Measurements from ENCODE around the gene CTIF. TPM values are rescaled to one million over a fixed set of nuclear protein-coding genes. Genes with fewer than 3 reads are reported as not detected.

CTIF gene
- polyA plus RNA-seq, 1 of the 3 experiments (the other 2 are of a cell fraction): 47.2 TPM

DNA sequence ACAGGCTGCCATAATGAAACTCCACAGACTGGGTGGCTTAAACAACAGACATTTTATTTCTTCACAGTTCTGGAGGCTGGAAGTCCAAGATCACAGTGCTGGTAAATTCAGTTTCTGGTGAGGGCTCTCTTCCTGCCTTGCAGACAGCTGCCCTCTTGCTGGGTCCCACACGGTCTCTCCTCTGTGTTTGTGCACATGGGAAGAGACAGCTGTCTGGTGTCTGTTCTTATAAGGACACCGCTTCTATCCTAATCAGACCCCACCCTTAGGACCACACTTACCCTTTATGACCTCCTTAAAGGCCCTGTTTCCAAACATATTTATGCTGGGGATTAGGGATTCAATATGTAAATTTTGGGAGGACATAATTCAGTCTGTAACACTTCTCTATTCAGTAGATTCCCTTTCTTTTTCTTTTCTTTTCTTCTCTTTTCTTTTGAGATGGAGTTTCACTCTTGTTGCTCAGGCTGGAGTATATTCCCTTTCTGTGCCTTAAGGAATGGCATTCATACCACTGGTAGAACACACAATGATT lies 18.9 kb downstream of the CTIF start (continued):
- TF ChIP-seq REST (IDR thresholded peaks at IDR 0.05; ENCODE audit: low read depth, low read length) (no peak), MEF2A (IDR thresholded peaks at IDR 0.05; ENCODE audit: borderline replicate concordance, low read depth) (no peak), RCOR1 (IDR thresholded peaks at IDR 0.05; ENCODE audit: low read length) (no peak)

DNA sequence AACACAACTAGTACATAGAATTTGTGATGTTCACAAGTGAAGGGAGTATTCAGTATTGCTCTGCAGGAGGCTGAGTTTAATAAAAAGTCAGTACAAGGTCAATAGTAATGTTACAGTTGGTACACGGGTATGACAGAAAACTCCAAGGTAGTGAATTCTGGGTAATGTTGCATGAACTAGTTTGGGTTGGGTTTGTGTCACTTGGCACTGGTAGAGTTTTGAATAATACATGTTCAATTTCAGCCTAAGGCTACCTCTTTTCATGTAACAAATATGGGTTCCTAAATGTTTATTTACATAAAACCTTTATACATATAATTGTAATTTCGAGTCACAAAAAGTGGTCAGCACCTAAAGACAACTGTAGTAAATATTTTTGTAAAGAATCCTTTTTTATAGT lies 19.4 kb downstream of the CTIF start:
- Histone ChIP-seq H3K9me2 (no peaks in the 10 kb centered on the region), H3K4me1 (ENCODE audit: control insufficient read depth in 1 of 2, insufficient read depth in 2 of 2, low read depth in 1 of 2, low read length in 1 of 2) (peaks cover 12 to 20% of the 10 kb centered on the region in 2 experiments), H2AFZ (ENCODE audit: low read depth) (no peak overlapping the region), H3F3A (replicated peaks; ENCODE audit: insufficient read depth) (peaks cover 19% of the 10 kb centered on the region), H3K9ac (no peak overlapping the region), H3K9me3 (no peaks in the 10 kb centered on the region), H3K36me3 (replicated peaks in 1 of 2; ENCODE audit: control insufficient read depth in 1 of 2, insufficient read depth in 2 of 2, low read length in 1 of 2) (peaks cover 8 to 23% of the 10 kb centered on the region in 2 experiments), H3K27me3 (ENCODE audit: insufficient read depth) (no peaks in the 10 kb centered on the region), H3K4me3 (ENCODE audit: low read depth in 2 of 2, low read length in 1 of 2) (no peak overlapping the region), H3K4me2 (no peak overlapping the region), H3K27ac (ENCODE audit: low read depth in 2 of 2, low read length in 1 of 2) (no peak overlapping the region), H3K79me2 (ENCODE audit: insufficient read depth) (peaks cover 95% of the 10 kb centered on the region), H4K20me1 (ENCODE audit: insufficient read depth) (peaks cover 41% of the 10 kb centered on the region)
- CTCF ChIA-PET: interaction anchor here (1.7 kb wide), 1 partner anchor 73 kb away, joined by 3 read pairs; no protein-coding TSS in a partner anchor
- 94% methylated on average over 2 of the region's 2 CpGs for WGBS (ENCODE audit: low lambda C conversion rate)
- POLR2A ChIA-PET: no interaction called here
- DNase-seq: no peak
- TF ChIP-seq YY1 (IDR thresholded peaks at IDR 0.05; ENCODE audit: low read depth): no peak
- no peak for TF ChIP-seq FOXM1 (IDR thresholded peaks at IDR 0.05; ENCODE audit: low read depth)
- no peak for TF ChIP-seq NRF1 (IDR thresholded peaks at IDR 0.05; ENCODE audit: low read depth, low read length)
- TF ChIP-seq, protein P1, sequence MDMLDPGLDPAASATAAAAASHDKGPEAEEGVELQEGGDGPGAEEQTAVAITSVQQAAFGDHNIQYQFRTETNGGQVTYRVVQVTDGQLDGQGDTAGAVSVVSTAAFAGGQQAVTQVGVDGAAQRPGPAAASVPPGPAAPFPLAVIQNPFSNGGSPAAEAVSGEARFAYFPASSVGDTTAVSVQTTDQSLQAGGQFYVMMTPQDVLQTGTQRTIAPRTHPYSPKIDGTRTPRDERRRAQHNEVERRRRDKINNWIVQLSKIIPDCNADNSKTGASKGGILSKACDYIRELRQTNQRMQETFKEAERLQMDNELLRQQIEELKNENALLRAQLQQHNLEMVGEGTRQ (IDR thresholded peaks at IDR 0.05; ENCODE audit: borderline replicate concordance, low read depth, low read length): no peak
- no peak for TF ChIP-seq MXI1 (IDR thresholded peaks at IDR 0.05; ENCODE audit: low read depth, low read length)
- no peak for TF ChIP-seq RAD21 (IDR thresholded peaks at IDR 0.05; ENCODE audit: low read length)
- TF ChIP-seq, protein P2, sequence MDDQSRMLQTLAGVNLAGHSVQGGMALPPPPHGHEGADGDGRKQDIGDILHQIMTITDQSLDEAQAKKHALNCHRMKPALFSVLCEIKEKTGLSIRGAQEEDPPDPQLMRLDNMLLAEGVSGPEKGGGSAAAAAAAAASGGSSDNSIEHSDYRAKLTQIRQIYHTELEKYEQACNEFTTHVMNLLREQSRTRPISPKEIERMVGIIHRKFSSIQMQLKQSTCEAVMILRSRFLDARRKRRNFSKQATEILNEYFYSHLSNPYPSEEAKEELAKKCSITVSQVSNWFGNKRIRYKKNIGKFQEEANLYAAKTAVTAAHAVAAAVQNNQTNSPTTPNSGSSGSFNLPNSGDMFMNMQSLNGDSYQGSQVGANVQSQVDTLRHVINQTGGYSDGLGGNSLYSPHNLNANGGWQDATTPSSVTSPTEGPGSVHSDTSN (IDR thresholded peaks at IDR 0.05): no peak
- no peak for TF ChIP-seq TEAD4 (IDR thresholded peaks at IDR 0.05; ENCODE audit: borderline replicate concordance, insufficient read depth)
- TF ChIP-seq RXRA (IDR thresholded peaks at IDR 0.05; ENCODE audit: borderline replicate concordance, low read depth): no peak
- TF ChIP-seq CHD2 (IDR thresholded peaks at IDR 0.05; ENCODE audit: low read length, partially characterized antibody): no peak
- no peak for TF ChIP-seq EP300 (IDR thresholded peaks at IDR 0.05; ENCODE audit: borderline replicate concordance in 1 of 2, low read depth in 1 of 2, low read length in 1 of 2)
- TF ChIP-seq ZBTB33 (IDR thresholded peaks at IDR 0.05; ENCODE audit: borderline replicate concordance, low read depth): no peak
- no peak for TF ChIP-seq SMC3 (IDR thresholded peaks at IDR 0.05; ENCODE audit: low read depth, low read length)
- TF ChIP-seq FOSL2 (IDR thresholded peaks at IDR 0.05; ENCODE audit: borderline replicate concordance, low read depth): no peak
- no peak for TF ChIP-seq REST (IDR thresholded peaks at IDR 0.05; ENCODE audit: low read depth, low read length)
- TF ChIP-seq, protein P3, sequence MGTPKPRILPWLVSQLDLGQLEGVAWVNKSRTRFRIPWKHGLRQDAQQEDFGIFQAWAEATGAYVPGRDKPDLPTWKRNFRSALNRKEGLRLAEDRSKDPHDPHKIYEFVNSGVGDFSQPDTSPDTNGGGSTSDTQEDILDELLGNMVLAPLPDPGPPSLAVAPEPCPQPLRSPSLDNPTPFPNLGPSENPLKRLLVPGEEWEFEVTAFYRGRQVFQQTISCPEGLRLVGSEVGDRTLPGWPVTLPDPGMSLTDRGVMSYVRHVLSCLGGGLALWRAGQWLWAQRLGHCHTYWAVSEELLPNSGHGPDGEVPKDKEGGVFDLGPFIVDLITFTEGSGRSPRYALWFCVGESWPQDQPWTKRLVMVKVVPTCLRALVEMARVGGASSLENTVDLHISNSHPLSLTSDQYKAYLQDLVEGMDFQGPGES (IDR thresholded peaks at IDR 0.05; ENCODE audit: low read depth, low read length): no peak

Data from SK-N-SH (cell line).